ENCODE data around the gene FGF14. TPM values are rescaled to one million over a fixed set of nuclear protein-coding genes. Genes with fewer than 3 reads are reported as not detected.

FGF14 gene
- total RNA-seq, 1 donor from 2014 or later = 0.06 TPM

- no peak for DNase-seq (ENCODE audit: low read depth)
- peak; percentile 76 for TF ChIP-seq CTCF (conservative IDR thresholded peaks at IDR 0.05; ENCODE audit: low read depth, low read length)
- H3K4me3 ChIP-seq (ENCODE audit: low read depth, low read length) = no peak overlapping the region
Measured at GRCh38 chr13:101757446-101758039, 644.3 kb downstream of the FGF14 start.

DNA sequence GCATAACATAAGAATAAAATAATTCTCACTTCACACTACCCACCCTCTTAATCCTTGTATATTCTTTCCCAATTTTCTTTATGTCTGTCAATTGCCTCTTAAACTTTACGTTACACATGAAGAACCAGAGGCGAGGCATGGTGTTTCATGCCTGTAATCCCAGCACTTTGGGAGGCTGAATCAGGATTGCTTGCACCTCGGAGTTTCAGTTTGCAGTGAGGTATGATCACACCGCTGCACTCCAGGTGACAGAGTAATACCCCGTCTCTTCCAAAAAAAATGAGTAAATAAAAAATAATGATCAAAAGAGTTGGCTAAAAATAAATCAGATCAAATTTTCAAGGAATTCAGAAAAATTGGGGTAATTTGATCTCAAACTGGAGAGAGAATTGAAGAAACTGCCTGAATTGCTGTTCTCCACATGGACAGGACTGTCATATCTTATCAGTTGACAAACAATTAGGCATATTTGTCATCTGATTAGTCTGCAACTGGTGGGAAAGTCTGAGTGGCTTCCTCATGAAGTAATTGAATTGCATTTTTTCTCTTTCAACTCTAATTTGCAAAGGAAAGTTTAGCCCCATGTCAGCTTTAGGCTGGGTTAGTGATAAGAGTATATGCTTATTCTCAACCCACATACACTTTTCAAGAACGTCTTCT, 646.5 kb downstream of the FGF14 start:
- TF ChIP-seq CTCF (conservative IDR thresholded peaks at IDR 0.05; ENCODE audit: low read depth, low read length) = no peak
- no peak for DNase-seq (ENCODE audit: low read depth)
- H3K4me3 ChIP-seq (ENCODE audit: low read depth, low read length) = no peak overlapping the region

- TF ChIP-seq CTCF (conservative IDR thresholded peaks at IDR 0.05; ENCODE audit: low read depth, low read length) = no peak
- DNase-seq (ENCODE audit: low read depth) = no peak
- no peak overlapping the region for H3K4me3 ChIP-seq (ENCODE audit: low read depth, low read length)
Measured at GRCh38 chr13:101752432-101752831, 649.4 kb downstream of the FGF14 start.

GRCh38 chr13:101751488-101751887, 650.4 kb downstream of the FGF14 start:
- TF ChIP-seq CTCF (conservative IDR thresholded peaks at IDR 0.05; ENCODE audit: low read depth, low read length) = no peak
- no peak overlapping the region for H3K4me3 ChIP-seq (ENCODE audit: low read depth, low read length)
- DNase-seq (ENCODE audit: low read depth) = peak; percentile 64

GRCh38 chr13:101749584-101749983, 652.3 kb downstream of the FGF14 start:
- TF ChIP-seq CTCF (conservative IDR thresholded peaks at IDR 0.05; ENCODE audit: low read depth, low read length) = no peak
- no peak overlapping the region for H3K4me3 ChIP-seq (ENCODE audit: low read depth, low read length)
- no peak for DNase-seq (ENCODE audit: low read depth)

DNA sequence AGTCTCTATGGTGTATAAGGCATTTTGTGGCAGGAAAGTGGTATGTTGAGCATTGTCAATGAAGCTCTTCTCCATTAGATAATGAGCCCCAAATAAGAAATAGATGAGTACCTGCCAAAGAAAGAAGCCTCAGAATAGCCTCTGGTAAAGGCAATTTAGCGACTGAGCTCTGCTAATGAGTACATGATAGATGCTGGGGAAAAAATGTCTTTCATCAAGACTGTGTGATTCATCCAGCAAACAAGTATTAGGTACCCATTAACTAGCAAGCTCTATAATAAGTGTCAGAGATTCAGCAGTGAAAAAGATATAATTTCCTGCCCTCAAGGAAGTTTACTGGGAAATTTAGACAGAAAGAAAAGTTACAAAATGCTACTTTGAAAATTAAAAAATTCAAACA, 654.8 kb downstream of the FGF14 start:
- no peak for DNase-seq (ENCODE audit: low read depth)
- no peak for TF ChIP-seq CTCF (conservative IDR thresholded peaks at IDR 0.05; ENCODE audit: low read depth, low read length)
- H3K4me3 ChIP-seq (ENCODE audit: low read depth, low read length) = no peak overlapping the region

GRCh38 chr13:101746513-101746912, 655.3 kb downstream of the FGF14 start:
- H3K4me3 ChIP-seq (ENCODE audit: low read depth, low read length) = no peak overlapping the region
- no peak for TF ChIP-seq CTCF (conservative IDR thresholded peaks at IDR 0.05; ENCODE audit: low read depth, low read length)
- DNase-seq (ENCODE audit: low read depth) = no peak
